Measurements from ENCODE around the gene SMARCAD1. TPM values are rescaled to one million over a fixed set of nuclear protein-coding genes. Genes with fewer than 3 reads are reported as not detected.

Gene SMARCAD1
- total and polyA plus RNA-seq, 9 of the 15 experiments (the other 6 are each of a cell fraction or from before 2014, with no cell fraction given) = 11.2 to 52.2 (median 34.6) TPM

DNA sequence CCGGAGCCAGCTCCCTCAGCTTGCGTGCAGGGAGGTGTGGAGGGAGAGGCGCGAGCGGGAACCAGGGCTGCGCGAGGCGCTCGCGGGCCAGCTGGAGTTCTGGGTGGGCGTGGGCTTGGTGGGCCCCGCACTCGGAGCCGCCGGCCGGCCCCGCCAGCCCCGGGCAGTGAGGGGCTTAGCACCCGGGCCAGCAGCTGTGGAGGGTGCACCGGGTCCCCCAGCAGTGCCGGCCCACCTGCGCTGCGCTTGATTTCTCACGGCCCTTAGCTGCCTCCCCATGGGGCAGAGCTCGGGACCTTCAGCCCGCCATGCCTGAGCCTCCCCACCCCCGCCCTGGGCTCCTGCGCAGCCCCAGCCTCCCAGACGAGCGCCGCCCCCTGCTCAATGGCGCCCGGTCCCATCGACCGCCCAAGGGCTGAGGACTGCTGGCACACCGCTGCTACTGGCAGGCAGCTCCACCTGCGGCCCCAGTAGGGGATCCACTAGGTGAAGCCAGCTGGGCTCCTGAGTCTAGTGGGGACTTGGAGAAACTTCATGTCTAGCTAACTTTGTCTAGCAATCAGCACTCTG, 37.8 kb upstream of the SMARCAD1 start:
- WGBS (ENCODE audit: insufficient coverage, low coverage, missing lambda C conversion rate) = 49% methylated on average over 24 of the region's 37 CpGs
- ChIA-PET POLR2A (no interaction called here), CTCF (ENCODE audit: low intra/inter-chr PET ratio) (no interaction called here)
- ATAC-seq (no peak), FAIRE-seq (no peak), DNase-seq (ENCODE audit: extremely low read depth in 1 of 4, low spot score in 3 of 4) (no peak)
- Histone ChIP-seq H3K9ac (ENCODE audit: insufficient read depth in 1 of 2, low read depth in 2 of 2, low read length in 2 of 2) (no peak overlapping the region), H3K4me3 (no peak overlapping the region), H3K4me2 (ENCODE audit: insufficient read depth, low read length) (no peak overlapping the region), H2AFZ (ENCODE audit: low read depth, low read length) (no peak overlapping the region), H3K36me3 (ENCODE audit: control insufficient read depth, insufficient read depth, low read length) (no peaks in the 10 kb centered on the region), H3K9me3 (replicated peaks; ENCODE audit: control insufficient read depth, insufficient read depth, low read depth, low read length) (no peaks in the 10 kb centered on the region), H3K27ac (ENCODE audit: extremely low read depth, low read depth, low read length) (no peak overlapping the region), H3K4me1 (replicated peaks in 1 of 2; ENCODE audit: control insufficient read depth in 2 of 2, insufficient read depth in 2 of 2, low read length in 2 of 2) (no peaks in the 10 kb centered on the region), H3K9me1 (ENCODE audit: control insufficient read depth, insufficient read depth, low read length) (no peaks in the 10 kb centered on the region), H3K79me2 (ENCODE audit: control insufficient read depth, insufficient read depth, low read length) (no peaks in the 10 kb centered on the region), H4K20me1 (replicated peaks; ENCODE audit: control insufficient read depth, insufficient read depth, low read length) (no peaks in the 10 kb centered on the region), H3K27me3 (ENCODE audit: control insufficient read depth in 2 of 2, insufficient read depth in 2 of 2, low read length in 2 of 2) (no peaks in the 10 kb centered on the region)
- in situ Hi-C loops (cut with MboI) (no loop called here), intact Hi-C loops (cut with micrococcal nuclease) (no loop called here)
- no TSS peak for BruUV-seq (replicated peaks)
- TF ChIP-seq, protein P1, sequence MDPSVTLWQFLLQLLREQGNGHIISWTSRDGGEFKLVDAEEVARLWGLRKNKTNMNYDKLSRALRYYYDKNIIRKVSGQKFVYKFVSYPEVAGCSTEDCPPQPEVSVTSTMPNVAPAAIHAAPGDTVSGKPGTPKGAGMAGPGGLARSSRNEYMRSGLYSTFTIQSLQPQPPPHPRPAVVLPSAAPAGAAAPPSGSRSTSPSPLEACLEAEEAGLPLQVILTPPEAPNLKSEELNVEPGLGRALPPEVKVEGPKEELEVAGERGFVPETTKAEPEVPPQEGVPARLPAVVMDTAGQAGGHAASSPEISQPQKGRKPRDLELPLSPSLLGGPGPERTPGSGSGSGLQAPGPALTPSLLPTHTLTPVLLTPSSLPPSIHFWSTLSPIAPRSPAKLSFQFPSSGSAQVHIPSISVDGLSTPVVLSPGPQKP (CRISPR knock-in tag; IDR thresholded peaks at IDR 0.05) = no peak
- TF ChIP-seq HDAC6 (IDR thresholded peaks at IDR 0.05; ENCODE audit: low read depth, low read length) (no peak), CCAR2 (IDR thresholded peaks at IDR 0.05; ENCODE audit: low read depth, low read length) (no peak), KLF10 (CRISPR knock-in tag; IDR thresholded peaks at IDR 0.05) (no peak), SMC3 (conservative IDR thresholded peaks at IDR 0.05; ENCODE audit: insufficient read depth, low read depth, low read length) (no peak), SMAD1 (IDR thresholded peaks at IDR 0.05; ENCODE audit: low read depth, low read length, partially characterized antibody) (no peak), SETDB1 (IDR thresholded peaks at IDR 0.05; ENCODE audit: low read length) (no peak), ZNF217 (CRISPR knock-in tag; IDR thresholded peaks at IDR 0.05) (no peak), NCOA2 (IDR thresholded peaks at IDR 0.05; ENCODE audit: partially characterized antibody in 2 of 2) (no peak)
- TF ChIP-seq, protein P2, sequence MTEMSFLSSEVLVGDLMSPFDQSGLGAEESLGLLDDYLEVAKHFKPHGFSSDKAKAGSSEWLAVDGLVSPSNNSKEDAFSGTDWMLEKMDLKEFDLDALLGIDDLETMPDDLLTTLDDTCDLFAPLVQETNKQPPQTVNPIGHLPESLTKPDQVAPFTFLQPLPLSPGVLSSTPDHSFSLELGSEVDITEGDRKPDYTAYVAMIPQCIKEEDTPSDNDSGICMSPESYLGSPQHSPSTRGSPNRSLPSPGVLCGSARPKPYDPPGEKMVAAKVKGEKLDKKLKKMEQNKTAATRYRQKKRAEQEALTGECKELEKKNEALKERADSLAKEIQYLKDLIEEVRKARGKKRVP (CRISPR knock-in tag; IDR thresholded peaks at IDR 0.05) = no peak
- TF ChIP-seq, protein P3, sequence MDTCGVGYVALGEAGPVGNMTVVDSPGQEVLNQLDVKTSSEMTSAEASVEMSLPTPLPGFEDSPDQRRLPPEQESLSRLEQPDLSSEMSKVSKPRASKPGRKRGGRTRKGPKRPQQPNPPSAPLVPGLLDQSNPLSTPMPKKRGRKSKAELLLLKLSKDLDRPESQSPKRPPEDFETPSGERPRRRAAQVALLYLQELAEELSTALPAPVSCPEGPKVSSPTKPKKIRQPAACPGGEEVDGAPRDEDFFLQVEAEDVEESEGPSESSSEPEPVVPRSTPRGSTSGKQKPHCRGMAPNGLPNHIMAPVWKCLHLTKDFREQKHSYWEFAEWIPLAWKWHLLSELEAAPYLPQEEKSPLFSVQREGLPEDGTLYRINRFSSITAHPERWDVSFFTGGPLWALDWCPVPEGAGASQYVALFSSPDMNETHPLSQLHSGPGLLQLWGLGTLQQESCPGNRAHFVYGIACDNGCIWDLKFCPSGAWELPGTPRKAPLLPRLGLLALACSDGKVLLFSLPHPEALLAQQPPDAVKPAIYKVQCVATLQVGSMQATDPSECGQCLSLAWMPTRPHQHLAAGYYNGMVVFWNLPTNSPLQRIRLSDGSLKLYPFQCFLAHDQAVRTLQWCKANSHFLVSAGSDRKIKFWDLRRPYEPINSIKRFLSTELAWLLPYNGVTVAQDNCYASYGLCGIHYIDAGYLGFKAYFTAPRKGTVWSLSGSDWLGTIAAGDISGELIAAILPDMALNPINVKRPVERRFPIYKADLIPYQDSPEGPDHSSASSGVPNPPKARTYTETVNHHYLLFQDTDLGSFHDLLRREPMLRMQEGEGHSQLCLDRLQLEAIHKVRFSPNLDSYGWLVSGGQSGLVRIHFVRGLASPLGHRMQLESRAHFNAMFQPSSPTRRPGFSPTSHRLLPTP (IDR thresholded peaks at IDR 0.05; ENCODE audit: borderline replicate concordance, extremely low read depth, insufficient read length) = no peak
- TF ChIP-seq, protein P4, sequence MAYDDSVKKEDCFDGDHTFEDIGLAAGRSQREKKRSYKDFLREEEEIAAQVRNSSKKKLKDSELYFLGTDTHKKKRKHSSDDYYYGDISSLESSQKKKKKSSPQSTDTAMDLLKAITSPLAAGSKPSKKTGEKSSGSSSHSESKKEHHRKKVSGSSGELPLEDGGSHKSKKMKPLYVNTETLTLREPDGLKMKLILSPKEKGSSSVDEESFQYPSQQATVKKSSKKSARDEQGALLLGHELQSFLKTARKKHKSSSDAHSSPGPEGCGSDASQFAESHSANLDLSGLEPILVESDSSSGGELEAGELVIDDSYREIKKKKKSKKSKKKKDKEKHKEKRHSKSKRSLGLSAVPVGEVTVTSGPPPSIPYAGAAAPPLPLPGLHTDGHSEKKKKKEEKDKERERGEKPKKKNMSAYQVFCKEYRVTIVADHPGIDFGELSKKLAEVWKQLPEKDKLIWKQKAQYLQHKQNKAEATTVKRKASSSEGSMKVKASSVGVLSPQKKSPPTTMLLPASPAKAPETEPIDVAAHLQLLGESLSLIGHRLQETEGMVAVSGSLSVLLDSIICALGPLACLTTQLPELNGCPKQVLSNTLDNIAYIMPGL (CRISPR knock-in tag; IDR thresholded peaks at IDR 0.05) = no peak
- TF ChIP-seq, protein P5, sequence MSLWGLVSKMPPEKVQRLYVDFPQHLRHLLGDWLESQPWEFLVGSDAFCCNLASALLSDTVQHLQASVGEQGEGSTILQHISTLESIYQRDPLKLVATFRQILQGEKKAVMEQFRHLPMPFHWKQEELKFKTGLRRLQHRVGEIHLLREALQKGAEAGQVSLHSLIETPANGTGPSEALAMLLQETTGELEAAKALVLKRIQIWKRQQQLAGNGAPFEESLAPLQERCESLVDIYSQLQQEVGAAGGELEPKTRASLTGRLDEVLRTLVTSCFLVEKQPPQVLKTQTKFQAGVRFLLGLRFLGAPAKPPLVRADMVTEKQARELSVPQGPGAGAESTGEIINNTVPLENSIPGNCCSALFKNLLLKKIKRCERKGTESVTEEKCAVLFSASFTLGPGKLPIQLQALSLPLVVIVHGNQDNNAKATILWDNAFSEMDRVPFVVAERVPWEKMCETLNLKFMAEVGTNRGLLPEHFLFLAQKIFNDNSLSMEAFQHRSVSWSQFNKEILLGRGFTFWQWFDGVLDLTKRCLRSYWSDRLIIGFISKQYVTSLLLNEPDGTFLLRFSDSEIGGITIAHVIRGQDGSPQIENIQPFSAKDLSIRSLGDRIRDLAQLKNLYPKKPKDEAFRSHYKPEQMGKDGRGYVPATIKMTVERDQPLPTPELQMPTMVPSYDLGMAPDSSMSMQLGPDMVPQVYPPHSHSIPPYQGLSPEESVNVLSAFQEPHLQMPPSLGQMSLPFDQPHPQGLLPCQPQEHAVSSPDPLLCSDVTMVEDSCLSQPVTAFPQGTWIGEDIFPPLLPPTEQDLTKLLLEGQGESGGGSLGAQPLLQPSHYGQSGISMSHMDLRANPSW (CRISPR knock-in tag; IDR thresholded peaks at IDR 0.05) = no peak

Data from K562 (cell line).